ENCODE results near the gene CA14.
"Not testable (repeated sequence)": the region's sequence is repeated elsewhere in the genome, so short reads cannot be mapped to it uniquely, and the experiment has no call there.

Gene CA14
- total RNA-seq = 0 reads per million in 2 experiments

DNA sequence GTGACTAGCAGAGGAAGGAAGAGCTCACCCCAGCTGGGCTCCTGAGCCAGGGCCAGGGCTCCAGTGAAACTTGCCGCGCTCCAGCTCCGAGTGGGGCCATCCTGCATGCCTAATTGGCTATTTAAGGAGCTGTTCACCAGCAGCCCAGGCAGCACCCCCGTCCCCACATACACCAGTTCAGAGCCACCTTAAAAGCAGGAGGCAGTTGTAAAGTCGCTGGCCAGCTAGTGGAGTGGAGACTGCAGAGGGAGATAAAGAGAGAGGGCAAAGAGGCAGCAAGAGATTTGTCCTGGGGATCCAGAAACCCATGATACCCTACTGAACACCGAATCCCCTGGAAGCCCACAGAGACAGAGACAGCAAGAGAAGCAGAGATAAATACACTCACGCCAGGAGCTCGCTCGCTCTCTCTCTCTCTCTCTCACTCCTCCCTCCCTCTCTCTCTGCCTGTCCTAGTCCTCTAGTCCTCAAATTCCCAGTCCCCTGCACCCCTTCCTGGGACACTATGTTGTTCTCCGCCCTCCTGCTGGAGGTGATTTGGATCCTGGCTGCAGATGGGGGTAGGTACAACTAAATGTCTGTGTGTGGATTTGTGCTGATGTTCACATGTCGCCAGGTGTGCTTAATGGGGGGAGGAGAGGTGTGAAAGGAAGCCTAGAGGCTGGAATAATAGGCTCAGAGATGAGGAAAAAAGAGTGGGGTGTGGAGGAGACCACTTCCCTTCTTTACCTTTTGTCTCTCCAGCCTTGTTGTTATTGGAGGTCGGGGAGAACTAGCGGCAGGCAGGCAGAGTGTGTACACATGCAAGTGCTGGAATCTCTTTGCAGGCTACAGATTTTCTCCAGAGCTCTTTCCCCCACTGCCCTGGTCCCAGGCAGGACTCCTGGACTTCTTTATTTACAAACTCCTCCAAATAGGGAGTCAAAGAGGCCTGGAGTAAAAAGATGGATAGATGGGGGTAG is at the start of gene CA14:
TSS of gene CA14 (plus strand) at position 151 of the 962 bp plus-strand sequence. CDS start at position 506, 355 bp downstream.
- no peak for DNase-seq (ENCODE audit: low read depth)

DNA sequence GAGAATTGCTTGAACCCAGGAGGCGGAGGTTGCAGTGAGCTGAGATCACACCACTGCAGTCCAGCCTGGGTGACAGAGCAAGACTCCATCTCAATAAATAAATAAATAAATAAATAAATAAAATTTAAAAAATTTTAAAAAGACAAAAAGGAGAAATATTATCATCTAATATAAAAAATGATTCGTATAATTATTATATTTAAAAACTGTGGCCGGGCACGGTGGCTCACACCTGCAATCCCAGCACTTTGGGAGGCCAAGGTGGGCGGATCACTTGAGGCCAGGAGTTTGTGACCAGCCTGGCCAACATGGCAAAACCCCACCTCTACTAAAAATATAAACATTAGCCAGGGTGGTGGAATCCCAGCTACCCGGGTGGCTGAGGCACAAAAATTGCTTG is 49.1 kb upstream of the CA14 start:
- not testable (repeated sequence) for DNase-seq (ENCODE audit: low read depth)

DNA sequence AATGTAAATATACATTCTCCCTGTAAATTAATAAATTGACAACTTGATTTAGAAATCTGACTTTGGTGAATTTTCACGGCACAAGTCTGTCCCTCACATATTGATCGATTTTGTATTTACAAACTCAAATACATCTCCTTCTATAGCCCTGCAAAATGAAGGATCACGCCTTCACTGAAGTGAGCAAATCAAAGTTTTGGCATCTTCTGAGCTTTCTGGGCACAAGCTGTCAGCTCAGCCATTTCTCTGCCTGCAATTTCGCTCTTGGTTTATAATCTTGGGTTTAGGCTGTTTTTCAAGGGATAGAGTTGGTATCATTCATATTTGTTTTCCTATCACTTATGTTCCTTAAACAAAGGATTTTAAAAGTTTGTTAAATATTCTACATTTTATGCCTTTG is 47.5 kb upstream of the CA14 start:
- no peak for DNase-seq (ENCODE audit: low read depth)

DNA sequence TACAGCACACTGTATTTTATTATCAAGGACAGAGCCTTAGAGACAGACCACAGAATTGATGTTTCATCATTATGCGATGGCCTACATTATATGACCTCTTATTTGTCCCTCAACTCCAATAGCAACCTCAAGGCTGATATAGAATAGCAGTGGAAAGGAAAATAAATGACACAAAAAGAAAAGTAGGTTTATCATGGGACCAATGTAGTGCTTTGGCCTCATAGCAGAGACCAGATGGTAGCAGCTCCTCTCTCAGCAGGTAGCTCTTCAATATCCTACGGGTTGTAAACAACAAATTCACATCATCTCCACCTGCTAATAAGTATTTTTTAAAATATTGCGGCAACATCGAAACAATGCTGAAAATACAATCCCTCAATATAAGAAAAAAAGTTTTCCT is 46.9 kb upstream of the CA14 start:
- no peak for DNase-seq (ENCODE audit: low read depth)

DNA sequence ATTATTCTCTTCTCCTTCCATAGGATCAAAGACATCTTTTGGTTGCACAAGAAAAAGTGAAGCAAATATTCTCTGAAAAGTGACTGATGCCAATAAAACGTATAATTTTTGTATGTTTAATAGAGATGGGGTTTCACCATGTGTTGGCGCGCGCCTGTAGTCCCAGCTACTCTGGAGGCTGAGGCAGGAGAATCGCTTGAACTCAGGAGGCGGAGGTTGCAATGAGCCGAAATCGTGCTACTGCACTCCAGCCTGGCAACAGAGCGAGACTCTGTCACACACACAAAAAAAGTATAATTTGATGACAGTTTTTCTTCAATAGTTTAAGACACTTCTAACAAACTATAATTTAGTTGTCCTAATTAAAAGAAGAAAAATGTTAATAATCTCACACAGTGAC is 45.5 kb upstream of the CA14 start:
- no peak for DNase-seq (ENCODE audit: low read depth)

DNA sequence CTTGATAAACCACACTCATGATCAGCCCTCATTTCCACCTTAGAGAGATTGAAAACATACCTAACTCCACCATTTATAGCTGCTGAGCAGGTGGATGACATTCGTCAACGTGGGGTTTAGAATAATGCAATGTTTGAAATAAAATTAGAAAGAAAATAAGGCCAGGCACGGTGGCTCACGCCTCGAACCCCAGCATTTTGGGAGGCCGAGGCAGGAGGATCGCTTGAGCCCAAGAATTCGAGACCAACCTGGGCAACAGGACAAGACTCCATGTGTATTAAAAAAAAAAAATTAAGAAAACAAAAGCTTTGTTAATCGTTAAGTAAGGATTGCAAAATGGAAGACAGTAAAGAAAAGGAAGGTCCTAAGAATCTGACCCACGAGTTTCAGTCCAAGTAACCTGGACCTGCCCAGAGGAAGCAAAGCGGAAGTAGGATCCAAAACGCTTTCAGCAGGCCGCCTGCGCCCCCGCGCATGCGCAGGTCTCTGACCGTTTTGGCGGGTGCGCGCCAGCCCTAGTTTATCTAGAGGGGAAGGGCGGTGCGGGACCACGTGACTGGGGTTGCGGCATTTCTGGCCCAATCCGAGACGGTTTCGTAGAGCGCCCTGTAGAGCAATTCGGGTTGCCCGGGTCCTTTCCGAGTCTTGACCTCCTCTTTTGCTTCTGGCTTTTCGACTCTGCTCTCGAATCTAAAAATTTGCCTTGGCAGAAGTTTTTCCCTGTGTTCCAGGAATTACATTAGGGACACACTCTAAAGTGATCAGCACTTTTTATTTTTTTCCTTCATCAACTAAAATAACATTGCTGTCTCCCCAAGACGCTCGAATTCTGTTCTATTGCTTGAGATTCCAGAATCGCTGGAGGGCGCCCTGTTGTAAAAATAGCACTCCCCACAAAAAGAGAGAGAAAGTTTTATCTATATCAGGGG is 44.1 kb upstream of the CA14 start:
- DNase-seq (ENCODE audit: low read depth) = peak; percentile 85

DNA sequence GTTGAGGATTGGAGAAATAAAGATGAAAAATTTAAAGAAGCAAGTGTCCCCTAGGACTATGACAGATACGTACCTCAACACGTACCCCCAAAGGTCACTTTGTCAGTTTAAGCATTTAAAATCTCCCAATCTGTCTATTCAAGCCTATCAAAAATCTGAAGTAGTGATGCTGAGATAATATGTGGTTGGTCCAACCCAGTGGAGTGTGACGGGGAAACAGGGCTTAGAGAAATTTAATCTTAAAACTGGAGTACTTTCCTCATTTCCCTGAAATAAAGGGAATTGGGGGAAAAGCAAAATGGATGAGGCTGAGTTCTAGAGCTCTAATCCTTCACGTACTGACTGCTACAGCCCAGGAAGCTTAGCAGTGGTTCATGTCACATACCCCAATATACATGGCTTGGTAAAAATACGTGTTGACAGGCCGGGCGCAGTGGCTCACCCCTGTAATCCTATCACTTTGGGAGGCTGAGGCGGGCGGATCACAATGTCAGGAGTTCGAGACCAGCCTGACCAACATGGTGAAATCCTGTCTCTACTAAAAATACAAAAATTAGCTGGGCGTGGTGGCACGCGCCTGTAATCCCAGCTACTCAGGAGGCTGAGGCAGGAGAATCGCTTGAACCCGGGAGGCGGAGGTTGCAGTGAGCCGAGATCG is 43.3 kb upstream of the CA14 start:
- DNase-seq (ENCODE audit: low read depth) = not testable (repeated sequence)

DNA sequence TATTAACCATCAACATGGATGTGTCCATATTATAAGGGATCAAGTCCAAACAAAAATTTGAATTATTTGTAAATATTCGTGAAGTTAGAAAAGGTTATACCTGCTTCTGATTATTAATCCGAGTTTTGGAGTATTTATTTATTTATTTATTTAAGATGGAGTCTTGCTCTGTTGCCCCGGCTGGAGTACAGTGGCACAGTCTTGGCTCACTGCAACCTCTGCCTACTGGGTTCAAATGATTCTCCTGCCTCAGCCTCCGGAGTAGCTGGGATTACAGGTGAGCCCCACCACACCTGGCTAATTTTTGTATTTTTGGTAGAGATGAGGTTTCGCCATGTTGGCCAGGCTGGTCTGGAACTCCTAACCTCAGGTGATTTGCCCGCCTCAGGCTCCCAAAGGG is 41.7 kb upstream of the CA14 start:
- not testable (repeated sequence) for DNase-seq (ENCODE audit: low read depth)

DNA sequence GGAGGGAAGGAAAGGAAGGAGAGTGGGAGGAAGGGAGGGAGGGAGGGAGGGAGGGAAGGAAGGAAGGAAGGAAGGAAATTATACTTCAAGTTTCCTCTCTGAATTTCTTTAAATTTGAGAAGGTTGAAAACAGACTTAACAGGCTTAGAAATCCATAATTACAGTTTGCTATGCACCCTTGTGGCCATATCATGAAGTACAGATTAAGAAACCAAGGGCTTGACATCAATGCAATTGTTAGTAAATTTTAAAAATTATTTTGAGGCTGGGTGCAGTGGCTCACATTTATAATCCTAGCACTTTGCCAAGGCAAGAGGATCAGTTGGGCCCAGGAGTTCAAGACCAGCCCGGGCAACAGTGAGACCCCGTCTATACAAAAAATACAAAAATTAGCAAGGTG is 36.0 kb upstream of the CA14 start:
- DNase-seq (ENCODE audit: low read depth) = no peak

DNA sequence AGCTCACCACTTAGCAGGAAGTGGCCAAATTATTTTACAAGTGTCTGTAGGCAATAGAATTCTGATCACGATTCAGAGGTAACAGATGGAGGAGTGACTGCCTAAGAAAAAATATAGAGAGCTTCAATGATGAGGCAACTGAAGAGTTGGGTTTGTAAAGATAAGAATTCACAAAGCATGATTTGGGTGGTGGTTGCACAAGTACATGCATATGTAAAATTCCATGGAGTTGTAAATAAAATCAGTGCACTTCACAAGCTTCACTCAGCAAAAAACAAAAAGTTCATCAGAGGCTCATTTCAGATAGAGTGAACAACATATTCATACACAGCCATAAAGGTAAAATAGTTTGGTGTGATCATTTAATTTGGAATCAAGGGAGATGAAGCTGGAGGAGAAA is 32.6 kb upstream of the CA14 start:
- no peak for DNase-seq (ENCODE audit: low read depth)

DNA sequence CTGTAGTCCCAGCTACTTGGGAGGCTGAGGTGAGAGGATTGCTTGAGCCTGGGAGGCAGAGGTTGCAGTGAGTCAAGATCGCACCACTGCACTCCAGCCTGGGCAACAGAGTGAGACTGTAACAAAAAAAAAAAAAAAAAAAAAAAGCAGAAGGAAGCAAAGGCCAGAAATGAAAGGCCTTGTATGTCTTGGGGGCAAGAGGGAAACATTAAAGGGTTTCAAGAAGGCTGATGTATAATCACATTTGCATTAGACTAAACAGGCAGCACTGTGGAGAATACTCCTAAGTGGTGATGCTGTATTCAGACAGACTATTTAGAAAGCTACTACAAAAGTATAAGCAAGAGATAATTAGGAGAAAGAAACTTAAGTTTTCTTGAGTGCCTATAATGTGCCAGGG is 32.0 kb upstream of the CA14 start:
- no peak for DNase-seq (ENCODE audit: low read depth)

DNA sequence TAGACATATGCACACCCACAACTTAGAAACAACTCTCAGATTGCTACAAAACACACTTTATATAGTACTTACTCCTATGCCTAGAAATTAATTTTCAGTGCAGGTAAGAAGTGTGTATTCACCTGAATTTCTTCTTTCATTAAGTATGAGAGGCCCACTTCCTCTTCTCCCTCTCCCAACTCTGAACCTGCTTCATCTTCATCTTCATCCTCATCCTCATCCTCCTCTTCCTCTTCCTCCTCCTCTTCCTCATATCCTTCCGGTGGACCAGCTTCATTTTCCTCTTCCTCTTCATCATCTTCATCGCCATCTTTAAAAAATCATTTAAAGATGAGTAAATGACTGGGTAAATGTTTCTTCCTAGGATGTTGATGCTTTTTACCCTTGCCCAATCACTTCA is 31.1 kb upstream of the CA14 start:
- DNase-seq (ENCODE audit: low read depth) = no peak

DNA sequence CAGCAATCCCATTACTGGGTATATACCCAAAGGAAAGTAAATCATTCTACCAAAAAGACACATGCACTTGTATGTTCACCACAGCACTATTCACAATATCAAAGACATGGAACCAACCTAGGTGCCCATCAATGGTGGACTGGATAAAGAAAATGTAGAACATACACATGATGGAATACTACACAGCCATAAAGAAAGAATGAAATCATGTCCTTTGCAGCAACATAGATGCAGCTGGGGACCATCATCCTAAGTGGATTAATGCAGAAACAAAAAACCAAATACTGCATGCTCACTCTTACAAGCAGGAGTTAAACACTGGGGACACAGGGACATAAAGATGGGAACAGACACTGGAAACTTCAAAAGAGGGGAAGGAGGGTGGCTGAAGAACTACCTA is 30.3 kb upstream of the CA14 start:
- no peak for DNase-seq (ENCODE audit: low read depth)

DNA sequence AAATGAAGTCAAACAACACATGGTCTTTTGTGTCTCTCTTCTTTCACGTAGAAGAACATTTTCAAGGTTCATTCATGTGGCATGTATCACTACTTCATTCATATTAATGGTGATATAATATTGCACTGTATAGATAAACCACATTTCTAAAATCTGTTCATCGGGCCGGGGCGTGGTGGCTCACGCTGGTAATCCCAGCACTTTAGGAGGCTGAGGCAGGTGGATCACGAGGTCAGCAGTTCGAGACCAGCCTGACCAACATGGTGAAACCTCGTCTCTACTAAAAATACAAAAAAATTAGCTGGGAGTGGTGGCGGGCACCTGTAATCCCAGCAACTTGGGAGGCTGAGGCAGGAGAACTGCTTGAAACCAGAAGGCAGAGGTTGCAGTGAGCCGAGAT is 29.3 kb upstream of the CA14 start:
- not testable (repeated sequence) for DNase-seq (ENCODE audit: low read depth)

DNA sequence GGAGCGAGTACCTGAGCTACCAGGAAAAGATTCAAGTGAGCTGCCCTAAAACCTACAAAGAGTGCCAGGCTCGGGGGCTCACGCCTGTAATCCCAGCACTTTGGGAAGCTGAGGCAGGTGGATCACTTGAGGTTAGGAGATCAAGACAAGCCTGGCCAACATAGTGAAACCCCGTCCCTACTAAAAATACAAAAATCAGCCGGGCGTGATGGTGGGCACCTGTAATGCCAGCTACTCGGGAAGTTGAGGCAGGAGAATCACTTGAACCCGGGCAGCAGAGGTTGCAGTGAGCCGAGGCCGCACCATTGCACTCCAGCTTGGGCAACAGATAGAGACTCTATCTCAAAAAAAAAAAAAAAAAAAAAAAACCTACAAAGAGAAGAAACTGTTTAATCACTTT is 24.7 kb upstream of the CA14 start:
- DNase-seq (ENCODE audit: low read depth) = not testable (repeated sequence)

DNA sequence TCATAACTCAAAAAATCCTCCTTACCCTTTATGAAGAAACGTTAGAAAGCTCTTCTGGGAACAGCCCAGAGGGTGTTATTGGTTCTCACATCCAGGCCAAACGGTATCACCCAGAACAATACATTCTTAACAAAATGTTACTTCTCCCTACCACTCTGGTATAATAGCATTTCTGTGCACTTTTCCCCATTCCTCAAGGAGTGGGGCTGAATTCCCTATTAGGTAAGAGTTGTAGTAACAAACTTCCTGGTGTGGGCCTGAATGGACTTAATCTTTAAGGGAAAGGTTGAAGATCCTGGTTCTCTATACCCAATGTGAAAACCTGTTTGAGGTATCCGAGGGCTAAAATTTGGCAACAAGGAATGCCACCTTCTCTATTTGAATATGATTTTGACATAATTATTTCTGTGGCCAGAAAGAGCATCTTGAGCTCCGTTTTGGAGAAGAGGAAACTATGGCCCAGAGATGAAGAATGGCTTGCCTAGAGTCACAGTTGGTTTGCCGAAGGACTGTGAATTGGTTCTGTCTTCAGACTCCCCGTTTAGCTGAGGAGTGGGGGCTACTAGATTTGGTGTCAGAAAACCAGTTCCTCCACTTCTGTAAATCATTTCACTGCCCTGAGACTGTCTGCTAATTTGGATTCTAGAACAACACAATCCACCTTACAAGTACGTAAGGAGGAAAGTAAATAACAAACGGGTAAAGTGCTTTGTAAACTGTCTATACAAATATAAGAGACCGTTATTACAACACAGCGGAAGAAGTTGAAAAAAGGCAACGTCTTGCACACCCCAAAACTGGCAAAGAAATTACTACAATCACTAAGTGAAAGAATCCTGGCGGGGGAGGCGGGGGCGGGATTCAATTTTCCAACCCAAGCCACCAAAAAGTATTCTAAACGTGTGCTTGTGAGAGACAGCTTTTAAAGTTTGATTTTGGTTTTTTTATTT is 23.9 kb upstream of the CA14 start:
- DNase-seq (ENCODE audit: low read depth) = no peak

DNA sequence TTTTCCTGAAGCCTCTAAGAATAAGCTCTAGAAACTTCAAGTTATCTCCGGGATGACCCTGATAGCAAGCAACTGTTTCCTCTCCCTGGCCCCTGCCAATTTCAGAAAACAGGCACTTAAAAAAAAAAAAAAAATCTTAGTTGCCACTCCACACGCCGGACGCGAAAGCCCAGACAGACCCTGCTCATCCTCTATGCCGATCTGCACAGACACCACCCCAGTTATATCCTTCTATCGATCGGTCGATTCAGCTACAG is 23.3 kb upstream of the CA14 start:
- no peak for DNase-seq (ENCODE audit: low read depth)

DNA sequence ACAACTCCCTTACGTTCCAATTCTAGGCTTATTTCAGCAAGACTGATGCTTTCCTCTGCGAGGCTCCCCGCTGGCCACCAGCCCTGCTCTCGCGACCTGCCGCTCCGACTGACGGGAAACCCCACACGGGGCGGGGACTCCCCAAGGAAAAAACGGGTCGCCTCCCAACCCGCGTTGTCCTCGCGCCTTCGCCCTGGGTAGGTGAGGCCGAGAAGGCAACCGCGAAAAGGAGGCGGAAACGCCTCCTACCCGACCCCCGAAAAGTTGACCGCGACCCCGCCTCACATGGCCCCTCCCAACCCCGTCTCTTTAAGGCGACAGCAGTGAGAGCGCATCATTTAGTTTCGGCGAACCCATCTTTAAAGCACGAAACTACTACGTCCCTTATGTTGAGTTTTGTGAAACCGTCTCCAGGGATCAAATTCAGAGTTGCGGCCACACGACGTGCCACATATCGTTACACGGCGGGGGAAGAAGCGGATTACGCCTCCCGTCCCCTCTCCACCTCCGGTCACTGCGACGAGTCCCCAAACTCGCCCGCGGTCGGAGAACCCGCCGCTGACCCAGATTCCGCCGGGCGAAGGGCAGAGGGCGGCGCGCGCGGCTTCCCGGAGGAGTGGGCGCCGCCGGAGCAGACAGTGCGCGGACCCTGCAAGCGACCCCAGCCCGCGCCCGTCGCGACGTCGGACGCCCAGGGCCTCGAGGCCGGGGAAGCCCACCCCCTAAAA is 22.8 kb upstream of the CA14 start:
- DNase-seq (ENCODE audit: low read depth) = peak; percentile 78

DNA sequence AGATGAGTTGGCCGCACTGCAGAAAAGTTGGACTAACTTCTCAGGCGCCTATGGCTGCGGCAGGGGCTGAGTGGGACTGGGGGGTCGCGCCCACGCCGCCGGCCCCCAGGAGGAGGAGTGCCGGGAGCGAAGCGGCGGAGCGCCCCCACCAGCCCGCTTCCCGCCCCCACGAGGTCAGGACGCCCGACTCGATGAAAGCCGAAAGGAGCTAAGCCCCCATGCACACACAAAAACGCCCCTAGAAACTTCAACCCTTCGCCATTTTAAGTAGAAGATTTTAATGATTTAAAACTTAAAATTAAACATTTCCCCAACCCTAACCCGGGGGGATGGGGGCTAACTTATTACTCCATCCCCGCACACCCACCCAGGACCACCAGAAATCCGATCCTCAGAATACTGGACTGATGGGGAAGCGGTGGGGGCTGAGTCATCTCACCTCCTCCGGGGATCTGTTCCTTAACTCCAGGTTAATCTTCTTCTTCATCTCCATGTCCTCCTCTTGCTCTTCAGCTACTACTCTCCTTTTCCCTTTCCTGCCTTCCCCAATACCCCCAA is 22.2 kb upstream of the CA14 start:
- DNase-seq (ENCODE audit: low read depth) = no peak
